Effector CD8-positive, alpha-beta T cell (primary cell): ENCODE data around the gene FAM118B.
"Not testable (repeated sequence)": the region's sequence is repeated elsewhere in the genome, so short reads cannot be mapped to it uniquely, and the experiment has no call there.

Experiments used
- DNase-seq: peaks from one replicate; lab custom pipeline; 2025; lab: John Stamatoyannopoulos, UW

FAM118B gene

DNA sequence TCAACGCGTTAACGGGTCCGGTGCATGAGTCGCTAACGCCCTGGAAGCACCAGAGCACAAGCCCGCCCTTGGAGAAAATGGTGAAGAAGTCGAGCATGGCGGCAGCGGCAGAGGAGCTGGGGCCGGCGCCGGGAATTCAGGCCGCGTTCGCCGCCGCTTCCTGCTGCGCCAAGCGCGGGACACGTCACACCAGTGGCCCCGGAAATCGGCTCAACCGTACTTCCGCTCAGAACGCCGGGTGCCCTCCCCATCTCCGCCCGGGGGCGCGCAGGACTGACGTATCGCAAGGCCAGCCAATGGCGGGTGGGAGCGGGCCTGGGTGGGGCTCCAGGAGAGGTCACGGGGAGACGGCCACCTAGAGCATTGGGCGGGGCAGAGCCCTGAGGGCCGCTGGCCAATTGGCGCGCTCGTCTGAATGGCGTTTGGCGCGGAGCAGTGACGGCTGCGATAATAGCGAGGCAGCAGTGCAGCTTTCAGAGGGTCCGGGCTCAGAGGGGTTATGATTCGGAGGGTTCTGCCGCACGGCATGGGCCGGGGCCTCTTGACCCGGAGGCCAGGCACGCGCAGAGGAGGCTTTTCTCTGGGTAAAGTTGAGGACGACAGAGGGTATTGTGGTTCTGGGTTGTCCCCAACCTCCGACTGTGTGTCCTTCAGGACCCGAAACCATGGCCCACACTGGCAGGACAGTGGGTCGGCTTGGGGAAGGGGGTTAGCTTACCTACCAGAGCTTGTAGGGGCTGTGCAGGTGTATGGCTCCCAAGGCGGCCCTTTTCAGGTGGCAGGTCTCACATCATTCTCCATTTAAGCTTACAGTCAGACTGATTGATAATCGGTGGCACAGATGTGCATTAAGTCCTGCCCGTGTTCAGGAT, 57.4 kb downstream of the FAM118B start, which contains the start of the genes FOXRED1 and SRPRA:
FOXRED1 (plus strand) TSS at position 447 of the 872 bp plus-strand sequence; CDS start at position 500, 53 bp downstream.
SRPRA (minus strand) TSS at position 188 of the 872 bp plus-strand sequence; CDS start at position 97, 91 bp downstream.
- DNase-seq: peak; percentile 99

DNA sequence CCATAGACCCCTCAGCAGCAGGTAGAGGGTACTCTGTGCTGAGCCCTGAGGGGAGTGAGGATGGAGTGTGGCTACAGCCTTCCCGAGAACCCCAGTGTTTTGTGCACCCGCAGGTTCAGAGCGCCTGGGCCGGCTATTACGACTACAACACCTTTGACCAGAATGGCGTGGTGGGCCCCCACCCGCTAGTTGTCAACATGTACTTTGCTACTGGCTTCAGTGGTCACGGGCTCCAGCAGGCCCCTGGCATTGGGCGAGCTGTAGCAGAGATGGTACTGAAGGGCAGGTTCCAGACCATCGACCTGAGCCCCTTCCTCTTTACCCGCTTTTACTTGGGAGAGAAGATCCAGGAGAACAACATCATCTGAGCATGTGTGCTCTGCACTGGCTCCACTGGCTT, 65.7 kb downstream of the FAM118B start:
- DNase-seq: no peak

DNA sequence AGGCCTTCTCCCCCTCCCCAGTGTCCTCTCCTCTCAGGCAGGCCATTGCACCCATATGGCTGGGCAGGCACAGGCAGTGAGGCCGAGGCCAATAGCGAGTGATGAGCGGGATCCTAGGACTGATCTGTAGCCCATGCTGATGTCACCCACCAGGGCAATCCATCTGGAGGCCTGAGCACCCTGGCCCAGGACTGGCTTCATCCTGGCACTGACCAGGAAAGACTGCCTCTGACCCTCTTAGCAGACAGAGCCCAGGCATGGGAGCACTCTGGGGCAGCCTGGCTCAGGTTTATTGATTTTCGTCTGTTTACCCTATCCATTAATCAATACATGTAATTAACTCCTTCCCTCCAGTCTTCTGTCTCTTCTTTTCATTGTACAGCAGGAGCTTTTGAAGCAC, 66.2 kb downstream of the FAM118B start:
- no peak for DNase-seq

DNA sequence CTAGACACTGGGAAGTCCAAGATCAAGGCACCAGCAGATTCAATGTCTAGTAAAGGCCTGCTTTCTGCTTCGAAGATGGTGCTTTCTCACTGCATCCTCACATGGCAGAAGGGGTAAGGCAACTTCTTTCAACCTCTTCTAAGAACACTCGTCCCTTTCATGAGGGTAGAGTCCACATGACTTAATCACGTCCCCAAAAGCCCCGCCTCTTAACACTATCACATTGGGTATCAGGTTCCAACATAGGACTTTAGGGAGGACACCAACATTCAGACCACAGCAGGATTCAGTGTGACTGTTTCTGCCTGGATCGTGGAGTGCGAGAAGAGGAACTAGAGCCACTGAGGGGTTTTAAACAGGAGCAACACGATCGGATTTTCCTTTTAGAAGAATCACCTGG, 67.6 kb downstream of the FAM118B start:
- DNase-seq: no peak

DNA sequence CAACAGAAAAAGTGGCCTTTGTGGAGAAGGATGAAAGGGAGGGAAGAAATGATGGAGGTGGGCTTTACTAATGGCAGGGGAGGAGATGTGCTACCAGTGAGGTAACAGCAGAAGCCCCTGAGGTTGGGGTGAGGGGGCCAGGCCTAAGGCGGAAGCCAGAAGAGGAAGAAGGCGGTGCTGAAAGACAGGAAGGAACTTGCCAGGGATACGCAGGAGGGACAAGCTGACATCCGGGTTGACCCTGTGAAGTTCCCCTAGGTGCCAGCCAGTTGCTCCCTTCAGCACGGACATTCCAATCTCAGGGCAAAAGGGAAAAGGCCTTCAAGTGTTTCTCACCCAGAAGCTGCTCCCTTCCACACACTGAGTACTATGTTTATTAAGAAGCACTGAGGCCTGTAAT, 69.0 kb downstream of the FAM118B start:
- DNase-seq: no peak

DNA sequence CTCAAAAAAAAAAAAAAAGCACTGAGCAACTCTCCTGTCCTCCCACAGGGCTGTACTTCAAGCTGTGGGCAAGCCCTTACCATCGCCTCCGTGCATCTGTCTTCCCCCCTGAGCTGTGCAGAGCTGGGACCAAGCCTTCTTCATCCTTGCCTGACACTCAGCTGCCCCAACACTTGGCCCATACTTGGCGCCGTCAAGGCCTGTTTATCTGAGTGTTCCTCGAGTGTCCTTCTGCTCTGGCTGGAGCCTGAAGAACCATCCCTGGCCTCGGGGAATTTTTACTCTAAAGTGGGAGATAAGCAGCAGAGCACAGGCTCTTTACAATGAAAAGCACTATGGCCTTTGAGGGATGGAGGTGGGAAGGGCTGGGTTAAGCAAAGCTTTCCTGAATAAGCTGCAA, 69.7 kb downstream of the FAM118B start:
- DNase-seq: no peak

DNA sequence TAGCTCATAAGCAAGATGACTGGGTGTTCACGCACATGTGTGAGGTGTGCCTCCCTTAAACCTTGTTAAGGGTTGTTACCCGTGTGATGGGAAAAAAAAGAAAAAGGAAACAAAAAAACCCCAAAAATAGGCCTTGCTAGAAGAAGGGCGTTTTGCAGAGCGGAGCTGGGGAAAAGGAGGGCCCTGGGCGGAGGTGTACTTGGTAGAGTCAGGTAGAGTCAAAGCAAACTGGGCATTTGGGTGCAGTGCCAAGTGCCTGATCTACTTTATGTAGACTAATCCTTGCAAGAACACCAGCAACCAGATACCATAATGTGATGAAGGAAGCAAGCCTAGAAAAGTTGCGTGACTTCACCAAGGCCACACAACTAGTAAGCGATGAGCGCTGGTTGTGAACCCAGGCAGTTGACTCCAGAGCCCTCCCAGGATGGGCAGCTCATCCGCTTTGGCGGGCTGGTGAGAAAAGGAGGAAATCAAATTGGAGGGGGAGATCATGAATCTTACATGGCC, 70.1 kb downstream of the FAM118B start:
- no peak for DNase-seq

DNA sequence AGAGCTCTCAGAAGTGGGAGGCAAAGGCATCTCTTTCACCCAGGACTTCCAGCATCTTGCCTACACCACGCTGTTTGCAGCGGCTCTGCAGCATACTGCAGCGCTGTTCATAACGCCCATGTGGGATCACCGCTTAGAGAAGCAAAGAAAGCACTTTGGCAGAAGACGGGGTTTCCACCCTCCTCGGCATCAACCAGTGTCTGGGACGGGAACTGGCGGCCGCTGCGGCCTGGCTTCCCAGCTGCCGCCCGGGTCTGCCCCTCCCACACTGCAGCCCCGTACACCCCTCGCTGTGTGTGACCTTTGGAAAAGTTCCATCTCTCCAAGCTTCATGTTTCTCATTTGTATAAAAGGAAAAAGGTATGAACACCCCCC, 70.8 kb downstream of the FAM118B start:
- no peak for DNase-seq

DNA sequence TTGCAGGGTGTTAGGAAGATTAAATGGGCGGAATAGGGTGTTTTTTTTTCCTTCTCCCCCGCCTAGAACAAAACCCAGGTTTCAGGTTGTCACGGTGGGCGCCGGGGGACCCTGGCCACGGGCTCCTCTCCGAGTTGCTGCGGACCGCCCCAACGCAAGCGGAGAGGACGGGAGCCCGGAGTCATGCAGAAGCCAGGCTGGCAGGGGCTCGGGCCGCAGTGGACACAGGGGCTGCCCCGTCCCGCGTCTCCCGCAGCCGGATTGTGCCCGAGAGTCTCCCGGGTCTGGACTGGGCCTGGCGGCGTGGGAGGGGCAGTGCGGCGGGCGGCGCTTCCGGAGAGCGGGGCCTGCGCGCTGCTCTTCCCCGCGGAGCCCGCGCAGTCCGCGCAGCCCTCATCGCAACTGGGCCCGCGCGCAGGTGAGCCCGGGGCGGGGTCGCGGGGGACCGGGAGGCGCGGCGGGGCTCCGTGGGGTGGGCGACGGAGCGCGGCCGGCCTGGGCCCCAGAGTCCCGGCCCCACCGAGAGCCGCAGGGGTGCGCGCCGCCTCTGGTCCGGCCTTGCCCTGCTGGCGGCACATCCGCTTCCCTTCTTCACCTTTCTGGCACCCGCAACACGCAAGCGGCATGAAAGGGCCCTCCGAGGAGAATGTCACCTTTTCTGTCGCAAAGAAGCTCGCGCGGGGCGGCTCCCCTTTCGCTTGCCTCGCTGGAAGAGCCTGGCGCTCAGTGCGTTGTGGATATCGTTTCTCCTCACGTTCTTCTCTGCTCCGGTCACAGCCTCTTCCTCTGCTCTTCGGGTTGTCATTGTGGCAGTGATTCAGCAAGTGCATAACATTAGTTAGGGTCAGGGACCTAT, 71.4 kb downstream of the FAM118B start, which contains the start of gene TIRAP:
TIRAP (plus strand) TSS at position 358 of the 856 bp plus-strand sequence. CDS start 7,802 bp downstream, outside the sequence.
- DNase-seq: peak; percentile 37

DNA sequence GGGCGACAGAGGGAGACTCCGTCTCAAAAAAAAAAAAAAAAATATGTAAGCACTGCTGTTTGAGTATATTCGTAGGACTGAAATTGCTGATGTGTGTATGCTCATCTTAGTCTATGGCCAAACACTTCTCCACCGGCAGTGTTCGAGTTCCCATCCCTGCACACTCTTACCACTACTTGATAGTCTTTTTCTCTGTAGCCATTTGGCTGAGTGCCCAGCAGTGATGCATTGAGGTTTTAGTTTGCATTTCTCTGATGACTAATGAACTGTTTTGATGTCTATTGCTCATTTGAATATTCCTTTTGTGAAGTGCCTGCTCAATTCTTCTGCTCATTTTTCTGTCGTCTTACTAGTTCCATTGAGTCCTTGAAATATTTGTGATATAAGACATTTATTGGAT, 73.2 kb downstream of the FAM118B start:
- peak; percentile 56 for DNase-seq

DNA sequence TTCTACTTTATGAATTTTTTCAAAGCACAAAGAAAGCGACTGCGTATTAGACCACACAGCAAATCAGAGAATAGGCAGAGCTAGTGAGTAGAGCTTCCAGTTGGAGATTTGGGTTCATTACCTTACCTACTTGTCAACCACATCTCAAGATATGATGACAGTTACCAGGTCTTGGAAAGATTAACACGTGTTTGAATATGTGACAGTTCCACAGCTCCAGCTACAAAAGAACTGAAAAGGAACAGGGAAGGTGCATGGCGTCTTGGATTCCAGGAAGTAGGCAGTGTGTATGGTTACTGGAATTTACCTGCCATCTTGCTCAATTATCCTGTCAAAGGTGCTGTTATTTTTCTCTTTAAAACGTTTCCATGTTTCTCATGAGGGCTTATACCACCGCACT, 76.7 kb downstream of the FAM118B start:
- no peak for DNase-seq

DNA sequence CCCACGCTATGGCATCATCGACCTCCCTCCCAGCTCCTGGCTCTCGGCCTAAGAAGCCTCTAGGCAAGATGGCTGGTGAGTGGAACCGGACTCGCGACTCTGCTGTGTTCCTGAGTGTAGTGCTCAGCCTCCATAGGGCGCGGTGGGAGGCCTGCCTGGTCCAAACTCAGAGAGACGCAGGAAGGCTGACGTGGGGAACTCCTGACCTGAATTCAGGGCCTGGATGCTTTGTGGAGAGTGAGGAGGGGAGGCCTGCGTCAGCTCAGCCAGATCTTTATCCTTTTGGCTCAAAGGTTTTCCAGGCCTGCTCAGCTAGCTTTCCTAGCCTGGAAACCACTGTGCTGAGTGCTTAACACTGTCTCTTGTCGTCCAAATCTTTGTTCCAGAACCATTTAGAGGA, 79.3 kb downstream of the FAM118B start:
- DNase-seq: no peak

DNA sequence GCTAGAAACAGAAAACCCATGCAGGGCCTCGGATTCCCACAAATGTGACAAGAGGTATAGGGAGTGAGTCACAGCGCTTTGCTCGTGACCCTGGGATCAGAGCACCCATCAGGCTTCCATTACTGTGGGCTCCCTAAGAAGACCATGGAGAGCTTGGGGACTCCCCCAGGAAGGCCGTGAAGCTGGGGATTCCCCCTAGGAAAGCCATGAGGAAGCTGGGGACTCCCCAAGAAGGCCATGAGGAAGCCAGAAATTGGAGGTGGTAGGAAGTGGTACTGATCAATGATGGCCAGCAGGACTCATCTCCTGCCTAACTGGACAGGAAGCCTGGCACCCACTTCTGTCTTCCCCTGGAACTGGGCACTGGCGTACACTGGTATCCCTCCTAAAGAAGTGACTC, 82.1 kb downstream of the FAM118B start:
- DNase-seq: no peak

DNA sequence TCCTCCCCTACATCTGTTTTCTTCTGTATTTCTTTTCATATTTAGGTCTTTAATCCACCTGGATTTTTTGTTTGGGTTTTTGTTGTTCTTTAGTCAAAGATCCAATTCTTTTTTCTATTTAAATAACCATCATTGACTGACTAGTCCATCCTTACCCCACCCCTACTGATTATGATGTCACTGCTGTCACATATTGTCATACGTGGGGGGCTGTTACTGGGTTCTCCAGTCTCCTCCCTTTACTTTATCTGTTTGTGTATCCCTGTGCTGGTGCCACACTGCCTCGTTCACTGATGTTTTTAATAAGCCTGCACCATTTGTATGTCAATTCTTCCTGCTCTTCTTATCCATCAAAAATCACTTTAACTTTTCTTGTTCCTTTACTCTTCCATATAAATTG, 85.4 kb downstream of the FAM118B start:
- no peak for DNase-seq

DNA sequence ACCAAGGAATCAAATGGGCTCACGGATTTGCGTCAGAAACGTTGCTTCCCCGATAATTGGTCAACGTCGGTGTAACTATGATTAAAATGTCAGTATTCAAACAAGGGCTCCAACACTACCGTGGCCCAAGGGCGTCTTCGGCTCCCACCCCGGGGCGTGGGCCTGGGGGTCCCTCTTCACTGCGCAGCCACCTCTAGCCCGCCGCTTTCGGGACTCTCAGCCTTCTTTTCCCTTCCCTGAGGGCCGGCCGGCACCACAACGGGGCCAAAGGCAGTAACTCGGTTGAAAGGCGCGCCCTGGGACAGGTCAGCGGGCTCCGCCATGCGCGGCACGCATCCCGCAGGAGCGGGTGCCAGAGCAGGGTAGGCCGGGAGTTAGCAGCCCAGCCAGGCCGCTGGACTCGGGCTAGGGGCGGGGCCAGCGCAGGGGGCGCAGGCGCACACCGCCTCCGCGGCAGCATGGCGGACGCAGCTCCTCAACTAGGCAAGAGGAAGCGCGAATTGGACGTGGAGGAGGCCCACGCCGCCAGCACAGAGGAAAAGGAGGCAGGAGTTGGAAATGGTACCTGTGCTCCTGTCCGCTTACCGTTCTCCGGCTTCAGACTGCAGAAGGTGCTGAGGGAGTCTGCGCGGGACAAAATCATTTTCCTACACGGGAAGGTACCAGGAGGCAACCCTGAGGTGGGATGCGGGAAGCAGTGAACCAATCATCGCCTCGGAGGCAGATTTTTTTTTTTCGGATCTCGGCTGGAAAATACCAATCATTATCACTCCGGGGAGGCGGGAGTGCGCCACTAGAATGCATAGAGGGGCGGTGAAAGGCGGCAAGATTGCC, 92.3 kb downstream of the FAM118B start, which contains the start of gene DCPS:
DCPS (plus strand) TSS at position 438 of the 834 bp plus-strand sequence; CDS start at position 459, 21 bp downstream.
- DNase-seq: peak; percentile 74

DNA sequence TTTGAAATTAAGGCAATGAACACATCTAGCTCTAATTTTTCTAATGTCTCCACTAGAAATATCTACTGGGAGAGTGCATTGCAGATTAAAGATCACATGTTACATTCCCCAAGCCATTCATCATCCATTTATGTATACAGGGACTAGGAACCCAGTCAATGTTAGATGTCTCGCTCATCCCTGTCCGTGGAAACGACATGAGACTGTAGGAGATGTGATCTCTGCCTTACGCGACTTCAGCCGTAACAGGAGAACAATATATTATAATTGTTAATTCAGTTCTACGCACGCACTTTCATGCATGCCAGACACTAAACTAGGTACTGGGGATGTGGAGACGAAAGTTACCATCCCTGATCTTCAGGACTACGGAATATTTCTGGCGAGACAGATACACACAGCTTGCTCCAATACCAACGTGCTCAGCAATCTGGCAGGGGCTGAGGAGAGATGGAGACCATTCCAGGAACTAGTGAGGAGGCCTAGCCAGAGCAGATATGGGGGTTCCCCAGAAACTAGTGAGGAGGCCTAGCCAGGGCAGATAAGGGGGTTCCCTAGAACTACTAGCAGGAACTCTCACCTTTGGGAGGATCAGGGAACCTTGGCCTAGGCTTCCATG, 93.0 kb downstream of the FAM118B start:
- DNase-seq: no peak

DNA sequence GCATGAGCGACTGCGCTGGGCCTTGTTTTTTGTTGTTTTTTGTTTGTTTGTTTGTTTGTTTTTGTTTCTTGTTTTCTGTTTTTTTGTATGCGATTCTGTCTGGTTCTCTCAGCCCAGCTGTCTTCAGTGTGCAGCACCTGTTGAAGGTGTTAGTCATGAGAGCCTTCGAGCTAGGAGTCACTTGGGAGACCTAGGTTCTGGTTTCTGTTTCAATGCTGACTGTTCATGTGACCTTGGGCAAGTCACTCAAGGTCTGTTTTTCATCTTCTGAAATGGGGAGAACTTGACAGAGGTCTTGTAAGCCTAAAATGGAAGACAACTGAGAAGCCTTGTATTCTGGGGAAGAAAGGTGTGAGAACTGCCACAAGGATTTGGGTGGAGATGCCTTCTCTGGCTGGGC, 94.1 kb downstream of the FAM118B start:
- no peak for DNase-seq

DNA sequence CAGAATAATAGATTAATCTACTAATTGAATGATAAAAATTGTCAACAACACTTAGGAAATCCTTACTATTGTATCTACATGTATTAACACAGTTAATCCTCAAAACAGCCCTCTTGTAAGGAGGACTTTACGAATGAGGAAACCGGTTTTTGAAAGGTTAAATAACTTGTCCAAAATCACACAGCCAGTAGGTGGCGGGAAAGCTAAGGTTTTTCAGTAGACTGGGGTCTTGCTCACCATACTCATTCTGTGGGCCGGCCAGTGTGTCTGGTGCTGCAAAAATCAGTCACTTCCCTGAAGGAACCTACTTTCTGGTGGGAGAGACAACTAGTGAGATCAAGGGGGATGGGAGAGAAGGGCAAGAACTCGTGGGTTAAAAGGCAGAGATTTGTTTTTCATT, 96.1 kb downstream of the FAM118B start:
- no peak for DNase-seq

DNA sequence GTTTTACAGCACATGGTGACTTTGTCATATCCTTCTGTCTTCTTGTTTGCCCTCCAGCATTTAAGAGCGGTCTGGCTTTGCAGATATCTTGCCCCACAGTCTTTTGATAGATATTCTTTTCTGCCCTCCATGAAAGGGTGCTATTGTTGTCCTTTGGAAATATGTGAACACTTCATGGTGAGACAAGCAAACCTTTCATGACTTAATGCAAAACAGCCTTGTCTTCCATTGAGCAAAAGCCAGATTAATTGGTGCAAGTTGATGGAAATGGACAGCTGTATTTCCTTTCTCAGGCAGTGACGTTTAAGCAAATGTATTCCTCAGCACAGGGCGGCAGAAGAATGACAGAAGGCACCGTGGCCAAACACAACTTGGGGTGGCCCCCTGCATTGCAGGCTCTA, 96.7 kb downstream of the FAM118B start:
- no peak for DNase-seq

DNA sequence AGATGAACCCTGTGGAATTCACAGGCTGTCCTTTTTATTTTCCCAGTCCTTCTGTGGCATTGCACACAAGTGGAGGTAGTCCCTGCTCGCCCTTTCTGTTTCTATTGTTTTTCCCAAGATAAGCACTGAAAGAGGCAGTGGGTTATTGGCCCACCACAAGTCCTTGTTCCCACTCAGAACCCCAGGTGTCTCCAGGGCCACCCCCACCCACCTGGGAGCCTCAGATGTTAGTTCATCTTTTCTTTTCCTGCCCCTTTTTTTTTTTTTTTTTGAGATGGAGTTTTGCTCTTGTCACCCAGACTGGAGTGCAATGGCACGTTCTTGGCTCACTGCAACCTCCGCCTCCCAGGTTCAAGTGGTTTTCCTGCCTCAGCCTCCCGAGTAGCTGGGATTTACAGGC, 97.2 kb downstream of the FAM118B start:
- DNase-seq: not testable (repeated sequence)
